Fibroblast of pulmonary artery (primary cell): ENCODE data around the gene CDK10.
"Not testable (repeated sequence)": the region's sequence is repeated elsewhere in the genome, so short reads cannot be mapped to it uniquely, and the experiment has no call there.

Experiments
- DNase-seq: peaks from one replicate; pipeline ENCODE4 v3.0.0-alpha.2; 2010; ENCODE audit warnings: low read depth
- H3K4me3 ChIP-seq: replicated peaks from 2 replicates; pipeline ENCODE4 v1.5.1; 2011; ENCODE audit warnings: low read depth, mild to moderate bottlenecking, control low read depth, low read length, moderate library complexity
- CTCF ChIP-seq: IDR thresholded peaks from 2 replicates; pipeline ENCODE4 v1.5.1; 2011; ENCODE audit warnings: mild to moderate bottlenecking, control low read depth, low read length, inconsistent platforms; ENCODE audit errors: missing control alignments

CDK10 gene

DNA sequence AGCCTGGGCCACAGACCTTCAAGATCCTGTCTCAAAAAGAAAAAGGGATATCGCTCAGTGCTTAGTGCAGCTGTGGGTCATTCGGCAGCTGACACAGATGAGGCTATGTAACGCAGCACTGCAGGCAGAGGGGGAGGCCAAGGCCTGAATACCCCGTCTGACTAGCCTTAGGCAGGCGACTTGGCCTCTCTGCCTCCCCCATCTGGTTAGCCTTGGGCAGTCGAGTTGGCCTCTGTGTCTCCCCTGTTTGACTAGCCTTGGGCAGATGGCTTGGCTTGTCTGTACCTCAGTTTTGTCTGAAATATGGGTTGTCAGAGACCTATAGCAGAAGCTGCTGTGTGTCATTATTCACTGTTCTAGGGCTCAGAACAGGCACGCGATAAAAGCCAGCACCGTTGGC, 18.9 kb upstream of the CDK10 start:
- DNase-seq: no peak
- H3K4me3 ChIP-seq: no peak overlapping the region
- no peak for TF ChIP-seq CTCF

- no peak for DNase-seq
- H3K4me3 ChIP-seq: no peak overlapping the region
- TF ChIP-seq CTCF: no peak
Measured at GRCh38 chr16:89668790-89669158, 17.7 kb upstream of the CDK10 start.

GRCh38 chr16:89669755-89670154, 16.7 kb upstream of the CDK10 start:
- H3K4me3 ChIP-seq: no peak overlapping the region
- DNase-seq: no peak
- no peak for TF ChIP-seq CTCF

GRCh38 chr16:89670496-89671431, 15.7 kb upstream of the CDK10 start:
- TF ChIP-seq CTCF: no peak
- no peak overlapping the region for H3K4me3 ChIP-seq
- DNase-seq: peak; percentile 41

DNA sequence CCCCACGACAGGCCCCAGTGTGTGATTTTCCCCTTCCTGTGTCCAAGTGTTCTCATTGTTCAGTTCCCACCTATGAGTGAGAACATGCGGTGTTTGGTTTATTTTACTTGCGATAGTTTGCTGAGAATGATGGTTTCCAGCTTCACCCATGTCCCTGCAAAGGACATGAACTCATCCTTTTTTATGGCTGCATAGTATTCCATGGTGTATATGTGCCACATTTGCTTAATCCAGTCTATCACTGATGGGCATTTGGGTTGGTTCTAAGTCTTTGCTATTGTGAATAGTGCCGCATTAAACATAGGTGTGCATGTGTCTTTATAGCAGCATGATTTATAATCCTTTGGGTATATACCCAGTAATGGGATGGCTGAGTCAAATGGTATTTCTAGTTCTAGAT, 14.9 kb upstream of the CDK10 start:
- not testable (repeated sequence) for DNase-seq, H3K4me3 ChIP-seq

- no peak overlapping the region for H3K4me3 ChIP-seq
- no peak for TF ChIP-seq CTCF
- no peak for DNase-seq
Measured at GRCh38 chr16:89672177-89672941, 14.1 kb upstream of the CDK10 start.

DNA sequence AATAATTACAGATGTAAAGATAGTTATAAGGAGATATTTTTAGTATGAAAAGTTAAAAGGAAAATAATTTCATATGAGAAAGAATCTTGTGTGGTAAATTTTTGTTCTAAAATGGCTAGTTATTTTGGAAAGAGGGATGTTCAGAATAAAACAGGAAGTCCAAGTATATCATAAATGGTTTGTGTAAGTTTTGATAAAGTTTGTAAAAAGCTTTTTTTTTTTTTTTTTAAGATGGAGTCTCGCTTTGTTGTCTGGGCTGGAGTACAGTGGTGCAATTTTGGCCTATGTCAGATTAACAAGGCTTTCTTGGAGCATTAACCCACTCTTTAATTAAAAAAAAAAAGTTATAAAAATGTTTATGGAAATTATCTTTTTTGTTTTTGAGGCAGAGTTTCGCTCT, 8.2 kb upstream of the CDK10 start:
- no peak for DNase-seq
- H3K4me3 ChIP-seq: no peak overlapping the region
- TF ChIP-seq CTCF: no peak
